GM23248 (cell line): ENCODE data around the gene CHST12. TPM values are rescaled to one million over a fixed set of nuclear protein-coding genes. Genes with fewer than 3 reads are reported as not detected.

Experiments
- DNase-seq: peaks from one replicate; pipeline ENCODE4 v3.0.0-alpha.2; 2015
- H2AFZ ChIP-seq: fragments of 200-600 bp; sonication (generic); 2 replicates; pipeline ENCODE4 v1.6.1; 2016; ENCODE audit warnings: antibody characterized with exemption
- H3F3A ChIP-seq: fragments of 200-600 bp; sonication (generic); 2 replicates; pipeline ENCODE4 v1.6.1; 2016; ENCODE audit warnings: mild to moderate bottlenecking, antibody characterized with exemption, mixed run types; ENCODE audit not compliant: insufficient read depth
- H3K27ac ChIP-seq: fragments of 200-600 bp; sonication (generic); 2 replicates; pipeline ENCODE4 v1.5.1; 2016; ENCODE audit warnings: mild to moderate bottlenecking
- H3K27me3 ChIP-seq: fragments of 200-600 bp; sonication (generic); replicated peaks from 2 replicates; pipeline ENCODE4 v1.6.1; 2016; ENCODE audit warnings: mild to moderate bottlenecking; ENCODE audit not compliant: insufficient read depth
- H3K36me3 ChIP-seq: fragments of 200-600 bp; sonication (generic); 2 replicates; pipeline ENCODE4 v1.6.1; 2016; ENCODE audit warnings: low read depth, mild to moderate bottlenecking
- H3K4me1 ChIP-seq: fragments of 200-600 bp; sonication (generic); 2 replicates; pipeline ENCODE4 v1.6.1; 2016; ENCODE audit warnings: mild to moderate bottlenecking; ENCODE audit not compliant: insufficient read depth
- H3K4me2 ChIP-seq: fragments of 200-600 bp; sonication (generic); one replicate; pipeline ENCODE4 v1.6.1; 2016; ENCODE audit warnings: mild to moderate bottlenecking; ENCODE audit not compliant: unreplicated experiment
- H3K4me3 ChIP-seq: fragments of 200-600 bp; sonication (generic); 2 replicates; pipeline ENCODE4 v1.5.1; 2016; ENCODE audit warnings: mild to moderate bottlenecking
- H3K79me2 ChIP-seq: fragments of 200-600 bp; sonication (generic); 2 replicates; pipeline ENCODE4 v1.6.1; 2016; ENCODE audit warnings: mild to moderate bottlenecking; ENCODE audit not compliant: insufficient read depth
- H3K9ac ChIP-seq: fragments of 200-600 bp; sonication (generic); 2 replicates; pipeline ENCODE4 v1.6.1; 2016; ENCODE audit warnings: mild to moderate bottlenecking
- H3K9me2 ChIP-seq: fragments of 200-600 bp; sonication (generic); 2 replicates; pipeline ENCODE4 v1.6.1; 2016; ENCODE audit warnings: mixed run types, mild to moderate bottlenecking, moderate library complexity; ENCODE audit not compliant: insufficient read depth
- H3K9me3 ChIP-seq: fragments of 200-600 bp; sonication (generic); one replicate; pipeline ENCODE4 v1.6.1; 2017; ENCODE audit warnings: low read depth
- H4K20me1 ChIP-seq: fragments of 200-600 bp; sonication (generic); 2 replicates; pipeline ENCODE4 v1.6.0; 2016; ENCODE audit not compliant: insufficient read depth
- EZH2 ChIP-seq: fragments of 200-600 bp; sonication (generic); IDR thresholded peaks from 2 replicates; pipeline ENCODE4 v1.6.1; 2018; ENCODE audit warnings: antibody characterized with exemption, mild to moderate bottlenecking; ENCODE audit not compliant: insufficient read depth, poor library complexity, severe bottlenecking
- EZH2phosphoT487 ChIP-seq: fragments of 200-600 bp; sonication (generic); IDR thresholded peaks from 2 replicates; pipeline ENCODE4 v1.6.1; 2018; ENCODE audit warnings: antibody characterized with exemption, moderate library complexity, mild to moderate bottlenecking, low read depth; ENCODE audit not compliant: insufficient read depth
- WGBS, 2 experiments: methylation state at CpG; one replicate each; pipeline ENCODE4 v1.1.6; 2015 to 2017; ENCODE audit warnings: low lambda C conversion rate in 2 of 2, low coverage in 1 of 2; ENCODE audit errors: missing lambda C conversion rate in 2 of 2; 5-methylcytosine and 5-hydroxymethylcytosine counted together
- in situ Hi-C: fragments of 300-500 bp; cut with MboI; formaldehyde crosslinking; loops from 2 replicates; pipeline ENCODE4 v1.15.0; 2020
- polyA plus RNA-seq: library from polyadenylated mRNA; unstranded; fragments of >200 nt; fragmentation: Nextera tagmentation; extraction: Ambion mirVana; gene quantifications from 2 replicates; pipeline ENCODE4 v1.2.1, GENCODE V29; 2016
- total RNA-seq: library from RNA; depleted of rRNA; stranded (reverse); fragments of >200 nt; shearing (Covaris generic); gene quantifications from 2 replicates; pipeline ENCODE4 v1.2.3, GENCODE V29; 2014

The CHST12 gene
- total and polyA plus RNA-seq, 2 experiments from 2014 or later = 10.6 to 33.7 TPM

DNA sequence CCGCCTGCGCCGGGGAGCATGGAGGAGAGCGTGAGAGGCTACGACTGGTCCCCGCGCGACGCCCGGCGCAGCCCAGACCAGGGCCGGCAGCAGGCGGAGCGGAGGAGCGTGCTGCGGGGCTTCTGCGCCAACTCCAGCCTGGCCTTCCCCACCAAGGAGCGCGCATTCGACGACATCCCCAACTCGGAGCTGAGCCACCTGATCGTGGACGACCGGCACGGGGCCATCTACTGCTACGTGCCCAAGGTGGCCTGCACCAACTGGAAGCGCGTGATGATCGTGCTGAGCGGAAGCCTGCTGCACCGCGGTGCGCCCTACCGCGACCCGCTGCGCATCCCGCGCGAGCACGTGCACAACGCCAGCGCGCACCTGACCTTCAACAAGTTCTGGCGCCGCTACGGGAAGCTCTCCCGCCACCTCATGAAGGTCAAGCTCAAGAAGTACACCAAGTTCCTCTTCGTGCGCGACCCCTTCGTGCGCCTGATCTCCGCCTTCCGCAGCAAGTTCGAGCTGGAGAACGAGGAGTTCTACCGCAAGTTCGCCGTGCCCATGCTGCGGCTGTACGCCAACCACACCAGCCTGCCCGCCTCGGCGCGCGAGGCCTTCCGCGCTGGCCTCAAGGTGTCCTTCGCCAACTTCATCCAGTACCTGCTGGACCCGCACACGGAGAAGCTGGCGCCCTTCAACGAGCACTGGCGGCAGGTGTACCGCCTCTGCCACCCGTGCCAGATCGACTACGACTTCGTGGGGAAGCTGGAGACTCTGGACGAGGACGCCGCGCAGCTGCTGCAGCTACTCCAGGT, 29.7 kb downstream of the CHST12 start:
- 98% methylated on average over 81 to 85 of the region's 85 CpGs for WGBS, 2 experiments
- Histone ChIP-seq H3K9me3 (no peaks in the 10 kb centered on the region), H3K36me3 (0 out of 2 replicates have a peak, but pooled peaks cover 4% of the 10 kb centered on the region), H3K79me2 (peaks cover 21% of the 10 kb centered on the region), H4K20me1 (no peaks in the 10 kb centered on the region), H3K9me2 (no peaks in the 10 kb centered on the region), H2AFZ (no peak overlapping the region), H3K4me1 (no peaks in the 10 kb centered on the region), H3F3A (no peaks in the 10 kb centered on the region), H3K27ac (no peak overlapping the region), H3K27me3 (no peaks in the 10 kb centered on the region), H3K4me2 (no peak overlapping the region), H3K4me3 (no peak overlapping the region), H3K9ac (no peak overlapping the region)
- no peak for DNase-seq
- in situ Hi-C loops = no loop called here
- no peak for TF ChIP-seq EZH2

DNA sequence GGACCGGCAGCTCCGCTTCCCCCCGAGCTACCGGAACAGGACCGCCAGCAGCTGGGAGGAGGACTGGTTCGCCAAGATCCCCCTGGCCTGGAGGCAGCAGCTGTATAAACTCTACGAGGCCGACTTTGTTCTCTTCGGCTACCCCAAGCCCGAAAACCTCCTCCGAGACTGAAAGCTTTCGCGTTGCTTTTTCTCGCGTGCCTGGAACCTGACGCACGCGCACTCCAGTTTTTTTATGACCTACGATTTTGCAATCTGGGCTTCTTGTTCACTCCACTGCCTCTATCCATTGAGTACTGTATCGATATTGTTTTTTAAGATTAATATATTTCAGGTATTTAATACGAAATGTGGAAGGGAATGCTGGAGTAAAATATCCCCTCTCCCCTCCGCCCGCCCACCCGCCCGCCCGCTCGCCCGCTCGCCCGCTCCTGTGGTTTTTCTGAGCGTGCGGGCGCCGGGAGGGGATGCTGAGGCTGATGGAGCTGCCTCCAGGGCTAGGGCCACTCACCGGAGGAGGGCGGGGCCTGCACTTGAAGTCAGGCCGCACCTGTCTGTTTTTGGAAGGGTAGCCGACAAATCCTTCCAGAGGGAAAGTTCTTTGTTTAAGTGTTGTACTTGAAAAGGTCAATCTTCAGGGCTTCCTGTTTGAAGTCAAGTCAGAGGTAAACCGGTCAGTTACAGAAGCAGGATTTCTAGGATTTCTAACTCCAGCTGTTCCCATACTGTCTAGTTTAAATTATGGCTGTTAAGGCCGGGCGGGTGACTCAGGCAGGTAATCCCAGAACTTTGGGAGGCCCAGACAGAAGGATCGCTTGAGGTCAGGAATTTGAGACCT, 30.5 kb downstream of the CHST12 start:
- Histone ChIP-seq H3K27ac (no peak overlapping the region), H4K20me1 (no peaks in the 10 kb centered on the region; the same call in 1 of the 2 replicates), H3F3A (no peaks in the 10 kb centered on the region), H3K79me2 (peaks cover 21% of the 10 kb centered on the region), H3K9me3 (no peaks in the 10 kb centered on the region), H3K36me3 (0 out of 2 replicates have a peak, but pooled peaks cover 4% of the 10 kb centered on the region), H3K4me1 (no peaks in the 10 kb centered on the region), H2AFZ (no peak overlapping the region), H3K4me2 (no peak overlapping the region), H3K9me2 (no peaks in the 10 kb centered on the region), H3K4me3 (no peak overlapping the region), H3K27me3 (no peaks in the 10 kb centered on the region), H3K9ac (no peak overlapping the region)
- no peak for DNase-seq
- in situ Hi-C loops = no loop called here
- TF ChIP-seq EZH2phosphoT487 (no peak), EZH2 (no peak)
- 96% methylated on average over 34 to 42 of the region's 42 CpGs for WGBS, 2 experiments

DNA sequence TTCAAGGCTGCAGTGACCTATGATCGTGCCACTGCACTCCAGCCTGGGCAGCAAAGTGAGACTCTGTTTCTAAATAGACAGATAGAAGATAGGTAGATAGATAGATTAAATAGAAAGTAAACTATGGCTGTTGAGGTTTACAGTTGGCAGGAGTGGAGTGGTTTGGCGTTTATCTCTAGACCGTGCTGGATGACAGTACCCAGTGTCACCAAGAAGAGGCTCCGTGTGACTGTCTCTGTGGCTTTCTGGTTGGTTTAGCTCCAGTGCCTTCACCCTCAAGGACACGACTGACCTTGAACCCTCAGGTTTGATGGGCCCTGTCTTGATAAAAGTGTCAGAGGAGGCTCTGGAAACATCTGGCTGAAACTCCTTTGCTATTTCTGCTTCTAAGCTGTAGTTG, 31.7 kb downstream of the CHST12 start:
- no peaks in the 10 kb centered on the region for H3K27me3 ChIP-seq
- no peaks in the 10 kb centered on the region for H3K9me2 ChIP-seq
- no peak overlapping the region for H3K4me3 ChIP-seq
- WGBS, 2 experiments = 82 to 83% methylated on average over 5 of the region's 5 CpGs
- H3K27ac ChIP-seq = no peak overlapping the region
- TF ChIP-seq EZH2 (no peak), EZH2phosphoT487 (no peak)
- no peak overlapping the region for H3K9ac ChIP-seq
- H3F3A ChIP-seq = no peaks in the 10 kb centered on the region
- no peak for DNase-seq
- no peaks in the 10 kb centered on the region; the same call in 1 of the 2 replicates for H4K20me1 ChIP-seq
- H3K9me3 ChIP-seq = no peaks in the 10 kb centered on the region
- in situ Hi-C loops = no loop called here
- no peaks in the 10 kb centered on the region for H3K4me1 ChIP-seq
- H3K36me3 ChIP-seq = 0 out of 2 replicates have a peak, but pooled peaks cover 4% of the 10 kb centered on the region
- no peak overlapping the region for H2AFZ ChIP-seq
- H3K4me2 ChIP-seq = no peak overlapping the region
- H3K79me2 ChIP-seq = peaks cover 12% of the 10 kb centered on the region; the same call in 1 of the 2 replicates

DNA sequence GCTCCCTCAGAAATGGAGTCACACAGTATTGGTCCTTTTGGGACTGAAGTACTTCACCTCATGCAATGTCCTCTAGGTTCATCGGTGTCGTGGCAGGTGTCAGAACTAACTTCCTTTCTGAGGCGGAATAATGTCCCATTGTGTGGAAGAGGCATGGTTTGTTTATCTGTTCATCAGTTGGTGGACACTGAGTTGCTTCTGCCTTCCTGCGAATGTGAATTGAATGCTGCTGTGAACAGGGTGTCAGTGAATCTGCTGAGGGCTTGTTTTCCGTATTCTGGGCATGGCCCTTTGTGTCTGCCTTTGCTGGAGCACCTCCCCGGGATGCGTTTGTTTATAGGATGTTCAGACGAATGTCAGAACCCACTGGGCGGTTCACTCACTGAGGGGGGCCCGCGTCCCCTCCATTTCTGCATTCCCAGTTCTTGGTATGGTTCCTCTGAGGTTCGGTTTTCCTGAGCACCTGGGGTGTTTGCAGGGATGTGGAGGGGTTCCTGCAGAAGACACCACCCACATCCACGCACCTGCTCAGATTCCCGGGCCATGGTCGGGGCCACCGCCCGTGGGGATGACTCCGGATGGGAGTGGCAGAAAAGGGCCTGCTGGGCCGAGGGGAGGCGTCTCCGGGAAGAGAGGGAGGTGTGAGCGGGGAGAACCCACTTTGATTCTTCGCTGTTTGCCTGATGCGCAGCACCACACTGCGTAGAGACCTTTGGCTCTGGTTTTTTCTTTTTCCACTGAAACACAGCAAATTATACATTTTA, 33.1 kb downstream of the CHST12 start:
- H3K4me2 ChIP-seq = no peak overlapping the region
- TF ChIP-seq EZH2 (no peak), EZH2phosphoT487 (no peak)
- no peak overlapping the region for H3K27ac ChIP-seq
- no peaks in the 10 kb centered on the region for H3F3A ChIP-seq
- no peak overlapping the region for H2AFZ ChIP-seq
- no peak overlapping the region for H3K9ac ChIP-seq
- no peaks in the 10 kb centered on the region for H3K36me3 ChIP-seq
- no peaks in the 10 kb centered on the region for H3K27me3 ChIP-seq
- 85 to 88% methylated on average over 25 of the region's 25 CpGs for WGBS, 2 experiments
- no peaks in the 10 kb centered on the region; the same call in 1 of the 2 replicates for H4K20me1 ChIP-seq
- in situ Hi-C loops = no loop called here
- H3K9me2 ChIP-seq = no peaks in the 10 kb centered on the region
- H3K4me1 ChIP-seq = no peaks in the 10 kb centered on the region
- H3K79me2 ChIP-seq = 0 out of 2 replicates have a peak, but pooled peaks cover 3% of the 10 kb centered on the region
- H3K4me3 ChIP-seq = no peak overlapping the region
- H3K9me3 ChIP-seq = no peaks in the 10 kb centered on the region
- DNase-seq = no peak
